OCI-LY1 (cell line): ENCODE data around the gene ERBB4.

ENCODE experiments used
- CTCF ChIP-seq: fragments of 200-600 bp; sonication (generic), shearing (Covaris generic); IDR thresholded peaks from 2 replicates; pipeline ENCODE4 v1.5.1; 2017; ENCODE audit warnings: mild to moderate bottlenecking, antibody characterized with exemption, low read length, moderate library complexity, mixed read lengths
- EZH2 ChIP-seq: fragments of 200-600 bp; sonication (generic), shearing (Covaris generic); IDR thresholded peaks from 2 replicates; pipeline ENCODE4 v1.8.0; 2017; ENCODE audit warnings: borderline replicate concordance, mixed run types, mild to moderate bottlenecking, antibody characterized with exemption, low read length, moderate library complexity, mixed read lengths

DNA sequence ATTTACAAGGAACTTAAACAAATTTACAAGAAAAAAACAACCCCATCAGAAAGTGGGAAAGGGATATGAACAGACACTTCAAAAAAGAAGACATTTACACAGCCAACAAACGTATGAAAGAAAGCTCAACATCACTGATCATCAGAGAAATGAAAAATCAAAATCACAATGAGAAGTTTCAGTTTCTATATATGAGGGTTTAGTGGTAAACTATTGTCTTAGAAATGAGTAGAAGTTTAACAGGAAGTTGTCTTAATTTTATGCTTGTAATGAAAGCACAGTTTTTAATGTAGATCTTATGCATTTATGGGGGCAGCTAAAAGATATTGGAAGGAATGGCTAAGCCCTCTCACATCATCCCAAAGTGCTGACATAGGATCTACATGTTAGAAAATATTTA lies 325.4 kb downstream of the ERBB4 start:
- TF ChIP-seq CTCF (no peak), EZH2 (no peak)
